ENCODE measurements around the gene PCP4. TPM values are rescaled to one million over a fixed set of nuclear protein-coding genes. Genes with fewer than 3 reads are reported as not detected.

The PCP4 gene
- total RNA-seq, 2 experiments from 2014 or later, result not detected

DNA sequence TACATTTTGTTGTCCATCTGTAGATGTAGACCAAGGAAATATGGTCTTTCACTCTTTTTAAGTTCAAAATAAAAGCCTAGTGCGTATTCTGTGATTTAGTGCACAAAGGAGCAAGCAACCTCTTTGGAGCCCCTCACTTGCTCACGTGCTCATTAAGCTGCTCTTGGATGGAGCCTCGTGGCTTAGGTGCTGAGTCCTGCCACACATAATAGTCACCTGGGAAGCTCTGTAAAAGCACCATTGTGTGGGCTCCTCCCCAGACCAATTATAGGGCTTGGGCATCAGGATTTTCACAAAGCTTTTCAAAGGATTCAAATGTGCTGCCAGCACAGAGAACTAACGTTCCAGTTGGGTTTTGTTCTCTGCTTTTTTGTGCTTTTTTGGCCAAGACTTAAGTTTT lies 85.0 kb downstream of the PCP4 start:
- H3K4me3 Mint-ChIP-seq, result no peak overlapping the region
- DNase-seq, result no peak
- no peaks in the 10 kb centered on the region for H3K4me1 Mint-ChIP-seq
- CTCF ChIA-PET, result no interaction called here
- ATAC-seq, result no peak
- no peak overlapping the region for H3K27ac Mint-ChIP-seq
- H3K27me3 Mint-ChIP-seq, result no peaks in the 10 kb centered on the region
- peaks cover 10% of the 10 kb centered on the region for H3K9me3 Mint-ChIP-seq (ENCODE audit: low read depth)
- no peaks in the 10 kb centered on the region for H3K36me3 Mint-ChIP-seq

DNA sequence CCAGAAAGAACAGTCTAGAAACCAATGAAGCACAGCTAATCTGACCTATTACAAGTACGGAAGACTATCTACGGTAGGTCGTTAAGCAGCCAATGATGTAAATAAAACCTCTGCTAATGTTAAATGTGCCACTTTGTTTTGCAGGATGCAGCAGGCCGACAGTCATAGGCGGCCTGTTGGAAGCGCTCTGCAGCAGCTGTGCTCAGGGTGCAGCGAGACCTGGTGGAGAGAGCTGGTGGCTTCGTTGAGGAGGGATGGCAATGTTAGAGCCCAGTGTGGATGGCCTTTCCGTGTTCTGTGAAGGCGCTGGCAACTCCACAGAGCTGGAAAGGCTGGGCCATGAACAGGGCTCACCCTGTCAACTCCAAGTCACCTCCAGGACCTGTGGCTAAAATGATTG lies 87.3 kb downstream of the PCP4 start:
- no peak overlapping the region for H3K27ac Mint-ChIP-seq
- peaks cover 6% of the 10 kb centered on the region for H3K9me3 Mint-ChIP-seq (ENCODE audit: low read depth)
- DNase-seq (no peak), ATAC-seq (no peak)
- H3K4me1 Mint-ChIP-seq, result no peaks in the 10 kb centered on the region
- CTCF ChIA-PET, result no interaction called here
- H3K4me3 Mint-ChIP-seq, result no peak overlapping the region
- no peaks in the 10 kb centered on the region for H3K36me3 Mint-ChIP-seq
- no peaks in the 10 kb centered on the region for H3K27me3 Mint-ChIP-seq

DNA sequence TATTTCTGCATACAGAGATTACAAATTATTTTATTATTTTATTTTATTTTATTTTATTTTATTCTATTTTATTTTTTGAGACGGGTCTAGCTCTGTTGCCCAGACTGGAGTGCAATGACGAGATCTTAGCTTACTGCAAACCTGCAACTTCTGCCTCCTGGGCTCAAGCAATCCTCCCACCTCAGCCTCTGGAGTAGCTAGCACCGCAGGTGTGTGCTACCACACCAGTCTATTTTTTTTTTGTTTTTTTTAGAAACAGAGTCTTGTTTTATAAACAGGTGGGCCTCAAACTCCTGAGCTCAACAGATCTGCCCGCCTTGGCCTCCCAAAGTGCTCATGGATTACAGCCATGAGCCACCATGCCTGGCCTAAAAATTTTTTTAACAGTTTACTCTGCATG lies 88.1 kb downstream of the PCP4 start:
- CTCF ChIA-PET, result no interaction called here
- Mint-ChIP-seq H3K36me3 (no peaks in the 10 kb centered on the region), H3K27ac (no peak overlapping the region), H3K4me3 (no peak overlapping the region), H3K27me3 (no peaks in the 10 kb centered on the region), H3K9me3 (ENCODE audit: low read depth) (peaks cover 9% of the 10 kb centered on the region), H3K4me1 (no peaks in the 10 kb centered on the region)
- no peak for ATAC-seq
- DNase-seq, result no peak

- no peaks in the 10 kb centered on the region for H3K4me1 Mint-ChIP-seq
- H3K9me3 Mint-ChIP-seq (ENCODE audit: low read depth), result peaks cover 4% of the 10 kb centered on the region
- no peak overlapping the region for H3K4me3 Mint-ChIP-seq
- no peaks in the 10 kb centered on the region for H3K36me3 Mint-ChIP-seq
- no peak for ATAC-seq
- H3K27ac Mint-ChIP-seq, result no peak overlapping the region
- H3K27me3 Mint-ChIP-seq, result no peaks in the 10 kb centered on the region
- no peak for DNase-seq
- CTCF ChIA-PET, result no interaction called here
These were observed 89.3 kb downstream of the PCP4 start for GRCh38 chr21:39956586-39956985.

- ATAC-seq (no peak), DNase-seq (no peak)
- H3K9me3 Mint-ChIP-seq (ENCODE audit: low read depth), result peaks cover 8% of the 10 kb centered on the region
- no peak overlapping the region for H3K27ac Mint-ChIP-seq
- no peak overlapping the region for H3K4me3 Mint-ChIP-seq
- H3K36me3 Mint-ChIP-seq, result no peaks in the 10 kb centered on the region
- H3K27me3 Mint-ChIP-seq, result no peaks in the 10 kb centered on the region
- H3K4me1 Mint-ChIP-seq, result no peaks in the 10 kb centered on the region
- CTCF ChIA-PET, result no interaction called here
These were observed 91.5 kb downstream of the PCP4 start for GRCh38 chr21:39958731-39959130.

GRCh38 chr21:39961251-39961650 lies 94.0 kb downstream of the PCP4 start:
- H3K27me3 Mint-ChIP-seq, result no peaks in the 10 kb centered on the region

GRCh38 chr21:39965026-39965425 lies 97.8 kb downstream of the PCP4 start:
- no peaks in the 10 kb centered on the region for H3K27me3 Mint-ChIP-seq
- H3K36me3 Mint-ChIP-seq, result no peaks in the 10 kb centered on the region
- H3K9me3 Mint-ChIP-seq (ENCODE audit: low read depth), result peaks cover 13% of the 10 kb centered on the region
- no peaks in the 10 kb centered on the region for H3K4me1 Mint-ChIP-seq
- H3K27ac Mint-ChIP-seq, result no peak overlapping the region
- ATAC-seq, result no peak
- CTCF ChIA-PET, result no interaction called here
- no peak overlapping the region for H3K4me3 Mint-ChIP-seq
- no peak for DNase-seq

More at GRCh38 chr21:39961251-39961650, 94.0 kb downstream of the PCP4 start:
- DNase-seq (no peak), ATAC-seq (no peak)
- Mint-ChIP-seq H3K4me3 (no peak overlapping the region), H3K9me3 (ENCODE audit: low read depth) (peaks cover 13% of the 10 kb centered on the region), H3K27ac (no peak overlapping the region), H3K4me1 (no peaks in the 10 kb centered on the region), H3K36me3 (no peaks in the 10 kb centered on the region)
- CTCF ChIA-PET, result no interaction called here

GRCh38 chr21:39966786-39967185 lies 99.5 kb downstream of the PCP4 start:
- Mint-ChIP-seq H3K36me3 (no peaks in the 10 kb centered on the region), H3K4me3 (no peak overlapping the region), H3K9me3 (ENCODE audit: low read depth) (peaks cover 18% of the 10 kb centered on the region), H3K27ac (no peak overlapping the region), H3K27me3 (no peaks in the 10 kb centered on the region), H3K4me1 (no peaks in the 10 kb centered on the region)
- DNase-seq (no peak), ATAC-seq (no peak)
- CTCF ChIA-PET, result no interaction called here

DNA sequence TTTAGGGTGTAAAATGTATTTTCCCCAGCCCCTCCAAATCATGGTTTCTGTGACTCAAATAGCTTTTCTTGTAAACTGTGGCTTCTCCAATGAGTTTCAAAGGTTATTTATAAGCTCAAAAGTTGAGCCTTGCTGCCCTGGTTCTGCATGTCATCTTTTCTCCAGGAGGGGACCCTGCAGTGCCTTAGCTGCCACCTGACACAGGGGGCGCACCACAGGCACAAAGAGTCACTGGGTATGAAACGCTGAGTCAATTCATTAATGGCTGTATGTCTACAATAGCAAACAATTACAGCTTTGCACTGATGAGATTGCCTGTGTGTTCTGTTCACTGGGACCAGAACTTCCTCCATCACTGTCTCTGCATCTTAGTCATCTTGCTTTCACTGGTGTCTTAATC lies 100.8 kb downstream of the PCP4 start:
- no peaks in the 10 kb centered on the region for H3K27me3 Mint-ChIP-seq
- H3K4me3 Mint-ChIP-seq, result no peak overlapping the region
- H3K27ac Mint-ChIP-seq, result no peak overlapping the region
- peaks cover 14% of the 10 kb centered on the region for H3K9me3 Mint-ChIP-seq (ENCODE audit: low read depth)
- CTCF ChIA-PET, result no interaction called here
- no peak for DNase-seq
- H3K36me3 Mint-ChIP-seq, result no peaks in the 10 kb centered on the region
- no peak for ATAC-seq
- no peaks in the 10 kb centered on the region for H3K4me1 Mint-ChIP-seq

- CTCF ChIA-PET, result no interaction called here
- H3K36me3 Mint-ChIP-seq, result no peaks in the 10 kb centered on the region
- no peak overlapping the region for H3K4me3 Mint-ChIP-seq
- no peaks in the 10 kb centered on the region for H3K27me3 Mint-ChIP-seq
- no peak for ATAC-seq
- H3K27ac Mint-ChIP-seq, result no peak overlapping the region
- no peak for DNase-seq
- peaks cover 9% of the 10 kb centered on the region for H3K9me3 Mint-ChIP-seq (ENCODE audit: low read depth)
- H3K4me1 Mint-ChIP-seq, result no peaks in the 10 kb centered on the region
These were observed 102.6 kb downstream of the PCP4 start for GRCh38 chr21:39969691-39970364.

DNA sequence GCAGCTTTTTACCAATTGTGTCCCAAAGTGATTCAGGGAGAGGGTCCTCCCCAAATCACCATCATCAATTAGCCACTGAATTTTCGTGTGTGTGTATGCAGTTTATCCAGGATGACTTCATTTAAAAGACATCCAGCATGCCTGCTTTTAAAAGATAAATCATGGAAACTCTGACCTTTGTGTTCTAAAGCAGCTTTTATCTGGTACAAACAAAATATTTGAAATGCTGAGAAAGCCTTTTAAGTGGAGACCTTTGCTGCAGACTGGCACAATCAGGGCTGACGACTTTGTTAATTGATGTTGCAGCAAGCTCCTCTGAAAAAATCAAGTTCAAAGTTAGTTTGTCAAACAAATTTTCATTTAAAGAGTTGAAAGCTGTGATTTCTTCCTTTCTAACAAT lies 104.7 kb downstream of the PCP4 start:
- Mint-ChIP-seq H3K36me3 (no peaks in the 10 kb centered on the region), H3K9me3 (ENCODE audit: low read depth) (peaks cover 9% of the 10 kb centered on the region), H3K4me3 (no peak overlapping the region), H3K4me1 (no peaks in the 10 kb centered on the region), H3K27me3 (no peaks in the 10 kb centered on the region), H3K27ac (no peak overlapping the region)
- DNase-seq, result no peak
- no peak for ATAC-seq
- CTCF ChIA-PET, result no interaction called here

DNA sequence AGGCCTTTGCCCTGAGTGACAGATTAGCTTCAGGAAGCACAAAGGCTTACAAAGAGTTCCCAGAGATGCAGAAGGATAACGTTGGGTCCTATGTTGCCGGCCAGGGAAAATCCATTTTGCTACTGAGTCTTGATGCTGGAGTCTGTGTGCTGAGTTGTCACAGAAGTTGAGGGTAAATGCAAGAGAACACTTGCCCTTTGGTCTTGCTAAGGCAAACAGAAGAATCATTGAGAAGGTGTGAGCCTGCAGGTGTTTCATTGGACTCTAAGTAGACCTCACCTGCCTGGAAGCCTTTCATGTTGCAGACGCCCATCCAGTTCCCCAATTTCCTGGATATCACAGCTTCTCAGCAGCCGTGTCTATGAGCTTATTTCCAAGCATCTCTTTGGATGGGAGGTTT lies 105.2 kb downstream of the PCP4 start:
- no peaks in the 10 kb centered on the region for H3K4me1 Mint-ChIP-seq
- no peaks in the 10 kb centered on the region for H3K36me3 Mint-ChIP-seq
- H3K27ac Mint-ChIP-seq, result no peak overlapping the region
- DNase-seq (no peak), ATAC-seq (no peak)
- H3K27me3 Mint-ChIP-seq, result no peaks in the 10 kb centered on the region
- no peak overlapping the region for H3K4me3 Mint-ChIP-seq
- CTCF ChIA-PET, result no interaction called here
- H3K9me3 Mint-ChIP-seq (ENCODE audit: low read depth), result peaks cover 8% of the 10 kb centered on the region

GRCh38 chr21:39972976-39973770 lies 105.9 kb downstream of the PCP4 start:
- Mint-ChIP-seq H3K9me3 (ENCODE audit: low read depth) (peaks cover 11% of the 10 kb centered on the region), H3K4me1 (no peaks in the 10 kb centered on the region), H3K27me3 (no peaks in the 10 kb centered on the region), H3K36me3 (no peaks in the 10 kb centered on the region), H3K27ac (no peak overlapping the region), H3K4me3 (no peak overlapping the region)
- ATAC-seq (no peak), DNase-seq (no peak)
- CTCF ChIA-PET, result no interaction called here

DNA sequence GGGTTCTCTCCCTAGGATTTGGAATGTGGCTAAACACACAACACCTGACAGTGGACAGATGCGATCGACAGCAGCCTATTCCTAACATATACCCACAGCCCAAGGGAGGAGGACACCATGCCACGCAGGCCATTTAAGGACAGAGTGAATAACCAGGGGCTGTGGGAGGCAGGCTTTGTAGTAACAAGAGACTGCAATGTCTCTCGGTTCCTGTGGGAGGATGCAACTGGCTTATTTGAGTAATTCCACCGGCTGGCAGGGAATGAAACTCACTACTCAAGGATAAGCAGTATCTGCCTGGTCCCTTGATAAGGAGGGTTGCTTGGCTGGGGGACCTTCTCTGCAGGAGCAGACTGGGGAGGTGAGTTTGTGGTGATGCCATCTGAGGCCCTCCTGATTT lies 109.6 kb downstream of the PCP4 start:
- H3K9me3 Mint-ChIP-seq (ENCODE audit: low read depth), result peaks cover 5% of the 10 kb centered on the region
- no peaks in the 10 kb centered on the region for H3K36me3 Mint-ChIP-seq
- no peaks in the 10 kb centered on the region for H3K27me3 Mint-ChIP-seq
- CTCF ChIA-PET, result interaction anchor here (0.8 kb wide), 1 partner anchor 19 kb away, joined by 3 read pairs; no protein-coding TSS in a partner anchor
- H3K27ac Mint-ChIP-seq, result no peak overlapping the region
- no peaks in the 10 kb centered on the region for H3K4me1 Mint-ChIP-seq
- DNase-seq (no peak), ATAC-seq (no peak)
- no peak overlapping the region for H3K4me3 Mint-ChIP-seq
